ENCODE data around the gene STK11.
A peak's percentile ranks its signal among the peaks of the same experiment; 100 is the strongest.

STK11 gene

DNA sequence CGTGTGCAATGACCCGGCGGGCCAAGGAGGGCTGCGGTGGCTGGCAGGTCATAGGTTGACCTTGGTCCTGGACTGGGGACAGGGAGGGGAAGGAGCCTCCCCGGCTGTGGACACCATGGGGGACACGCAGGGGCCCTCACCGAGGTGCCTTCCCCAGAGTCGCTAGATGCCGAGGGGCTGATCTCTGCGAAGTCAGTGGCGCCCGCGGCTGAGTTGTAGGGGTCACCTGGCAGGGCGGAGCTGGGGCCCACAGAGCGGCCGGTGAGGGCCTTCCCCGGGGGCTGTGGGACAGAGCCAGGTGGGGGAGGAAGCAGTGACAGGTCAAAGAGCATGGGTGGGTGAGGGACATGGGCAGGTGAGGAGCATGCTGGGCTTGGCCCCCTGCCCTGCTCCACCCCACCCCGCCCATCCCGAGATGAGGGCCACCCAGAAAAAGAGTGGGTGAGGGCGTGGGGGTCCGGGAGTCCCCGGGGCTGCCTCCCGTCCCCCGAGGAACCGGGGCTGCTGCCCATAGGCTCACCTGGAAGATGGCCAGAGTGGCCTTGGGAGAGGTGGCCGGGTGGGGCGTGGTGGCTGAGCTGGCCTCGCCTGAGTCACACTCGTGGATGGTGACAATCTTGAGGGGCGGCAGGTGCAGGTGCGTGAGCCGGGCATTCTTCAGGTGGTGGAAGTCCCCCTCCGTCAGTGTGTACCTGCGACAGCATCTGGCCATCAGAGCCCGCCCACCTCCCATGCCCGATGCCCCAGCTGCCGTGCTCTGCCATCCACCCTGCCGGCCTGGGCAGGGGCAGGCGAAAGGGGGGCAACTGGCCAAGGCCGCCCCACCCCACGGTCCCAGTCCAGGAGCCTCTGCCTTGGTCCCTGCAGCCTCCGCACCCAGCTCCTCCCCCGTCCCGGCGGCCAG, 28.7 kb downstream of the STK11 start:
- no peak for DNase-seq

- no peak for DNase-seq
Measured at GRCh38 chr19:1234955-1235380, 29.4 kb downstream of the STK11 start.

DNA sequence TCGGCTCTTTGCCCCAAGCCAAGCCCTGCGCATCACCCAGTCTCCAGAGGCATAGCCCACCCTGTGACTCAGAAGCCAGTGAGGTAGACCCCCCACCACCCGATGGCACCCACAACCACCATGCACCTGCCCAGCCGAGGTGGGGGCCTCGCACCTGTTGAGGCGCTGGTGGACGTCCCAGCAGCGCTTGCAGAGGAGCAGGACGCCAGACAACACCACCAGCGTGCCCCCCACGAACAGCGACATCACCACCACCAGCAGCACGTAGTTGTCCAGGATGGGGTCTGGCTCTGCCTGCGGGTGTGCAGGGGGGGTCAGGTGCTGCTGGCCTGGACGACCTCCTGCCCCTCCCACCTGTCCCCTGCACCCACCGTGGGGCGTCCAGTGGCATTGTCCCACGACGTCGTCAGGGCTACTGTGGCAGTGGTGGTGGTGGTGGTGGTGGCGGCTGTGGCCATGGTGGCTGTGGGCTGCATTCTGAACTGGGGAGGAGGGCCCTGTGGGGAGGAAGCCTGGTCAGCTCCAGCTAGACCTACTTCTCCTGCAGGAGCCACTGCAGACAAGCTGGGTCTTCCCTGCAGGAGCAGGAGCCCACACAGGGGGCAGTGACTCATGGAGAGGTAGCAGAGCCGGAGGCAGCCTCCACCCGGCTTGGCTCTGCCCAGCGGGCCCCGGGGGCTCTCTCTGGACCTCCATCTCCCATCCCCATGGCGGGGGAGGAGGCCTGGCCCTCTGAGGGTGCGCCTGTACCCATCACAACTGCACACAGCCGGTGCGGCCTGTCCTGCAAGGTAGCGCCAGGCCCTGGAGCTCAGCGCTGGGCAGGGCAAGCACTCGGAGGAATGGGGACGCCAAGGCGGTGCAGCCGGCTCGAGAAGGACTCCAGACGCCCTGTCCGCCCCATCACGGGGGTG, 30.3 kb downstream of the STK11 start:
- DNase-seq, result peak in 1 of 56 donors; percentile 37

DNA sequence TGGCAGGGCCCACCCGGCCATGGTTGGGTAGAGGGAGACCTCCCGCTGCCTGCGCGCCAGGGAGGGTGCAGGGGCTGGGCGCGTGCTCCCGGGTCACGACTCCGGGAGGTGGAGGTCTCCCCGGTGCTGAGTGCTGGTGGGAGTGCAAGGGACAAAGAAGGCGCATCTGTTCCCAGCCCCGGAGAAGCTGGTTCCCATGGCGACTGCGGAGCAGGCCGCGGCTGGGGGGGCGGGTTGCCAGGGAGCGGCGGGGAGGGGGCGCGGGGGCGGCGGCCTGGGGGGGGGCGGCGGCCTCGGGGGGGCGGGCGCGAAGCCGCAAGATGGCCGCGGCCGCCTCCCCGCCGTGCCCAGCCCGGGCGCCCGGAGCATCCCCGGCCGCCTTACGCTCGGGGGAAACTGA, 31.0 kb downstream of the STK11 start:
- DNase-seq, result peak in 19 of 56 donors; percentile 18 to 51 (median 35)

DNA sequence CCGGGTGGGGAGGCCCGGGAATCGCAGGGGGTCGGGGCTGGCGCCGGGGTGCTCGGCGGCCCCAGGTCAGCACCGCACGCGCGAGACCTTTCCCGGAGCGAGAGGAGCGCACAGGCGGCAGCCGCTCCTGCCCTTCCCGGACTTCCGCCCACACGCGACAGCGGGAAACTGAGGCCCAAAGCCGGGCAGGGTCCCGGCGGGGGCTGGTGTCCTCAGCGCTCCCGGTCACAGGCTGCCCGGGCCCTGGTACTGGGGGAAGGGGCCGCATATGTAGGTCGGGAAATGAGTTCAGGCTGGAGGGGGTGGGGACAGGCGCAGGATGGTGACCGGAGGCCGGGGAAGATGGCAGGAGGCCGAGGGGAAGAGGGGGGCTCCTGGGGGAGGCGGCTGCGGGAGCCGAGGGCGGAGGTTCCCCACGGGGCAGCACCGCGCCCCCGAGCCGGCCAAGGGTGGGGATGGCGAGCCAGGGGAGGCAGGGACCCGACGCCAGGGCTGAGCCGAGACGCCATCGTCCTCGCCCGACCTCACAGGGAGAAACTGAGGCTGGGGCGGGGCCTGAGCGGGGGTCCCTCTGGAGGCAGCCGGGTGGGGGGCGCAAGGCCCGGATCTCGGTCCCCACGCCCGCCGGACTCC, 31.6 kb downstream of the STK11 start:
- peak in 22 of 56 donors; percentile 13 to 60 (median 31) for DNase-seq

DNA sequence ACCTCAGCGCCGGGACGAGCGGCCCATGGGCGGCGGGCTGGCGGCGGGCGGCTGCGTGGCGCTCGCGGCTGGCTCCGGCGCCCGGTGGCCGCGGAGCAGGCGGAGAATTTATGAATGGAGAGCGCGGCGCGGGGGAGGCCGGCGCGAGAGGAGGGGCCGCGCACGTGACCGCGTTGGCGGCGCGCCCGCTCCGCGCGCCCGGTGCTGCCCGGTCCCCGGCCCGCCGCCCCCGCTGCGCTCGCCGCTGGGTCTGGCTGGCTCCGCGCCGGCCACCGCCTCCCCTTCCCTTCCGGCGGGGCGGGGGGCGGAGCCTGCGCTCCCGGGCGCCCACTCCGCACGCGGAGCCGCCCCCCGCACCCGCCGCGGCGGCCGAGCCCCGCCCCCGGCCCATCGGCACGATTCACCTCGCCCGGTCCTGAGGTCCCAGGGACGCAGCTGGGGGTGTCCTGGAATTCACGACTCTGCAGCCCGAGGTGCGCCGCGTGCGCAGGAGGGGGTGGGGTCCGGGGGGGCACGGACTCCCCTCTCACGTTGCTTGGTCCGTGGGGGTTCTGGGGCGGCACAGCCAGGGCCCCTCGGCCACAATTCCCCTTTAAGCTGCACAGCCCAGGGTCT, 32.3 kb downstream of the STK11 start, which contains the start of gene CBARP:
Gene CBARP (minus strand): TSS at position 252 of the 615 bp plus-strand sequence. CDS start 1,905 bp downstream, outside the sequence.
- DNase-seq, result peak in 28 of 56 donors; percentile 17 to 79 (median 42)

DNA sequence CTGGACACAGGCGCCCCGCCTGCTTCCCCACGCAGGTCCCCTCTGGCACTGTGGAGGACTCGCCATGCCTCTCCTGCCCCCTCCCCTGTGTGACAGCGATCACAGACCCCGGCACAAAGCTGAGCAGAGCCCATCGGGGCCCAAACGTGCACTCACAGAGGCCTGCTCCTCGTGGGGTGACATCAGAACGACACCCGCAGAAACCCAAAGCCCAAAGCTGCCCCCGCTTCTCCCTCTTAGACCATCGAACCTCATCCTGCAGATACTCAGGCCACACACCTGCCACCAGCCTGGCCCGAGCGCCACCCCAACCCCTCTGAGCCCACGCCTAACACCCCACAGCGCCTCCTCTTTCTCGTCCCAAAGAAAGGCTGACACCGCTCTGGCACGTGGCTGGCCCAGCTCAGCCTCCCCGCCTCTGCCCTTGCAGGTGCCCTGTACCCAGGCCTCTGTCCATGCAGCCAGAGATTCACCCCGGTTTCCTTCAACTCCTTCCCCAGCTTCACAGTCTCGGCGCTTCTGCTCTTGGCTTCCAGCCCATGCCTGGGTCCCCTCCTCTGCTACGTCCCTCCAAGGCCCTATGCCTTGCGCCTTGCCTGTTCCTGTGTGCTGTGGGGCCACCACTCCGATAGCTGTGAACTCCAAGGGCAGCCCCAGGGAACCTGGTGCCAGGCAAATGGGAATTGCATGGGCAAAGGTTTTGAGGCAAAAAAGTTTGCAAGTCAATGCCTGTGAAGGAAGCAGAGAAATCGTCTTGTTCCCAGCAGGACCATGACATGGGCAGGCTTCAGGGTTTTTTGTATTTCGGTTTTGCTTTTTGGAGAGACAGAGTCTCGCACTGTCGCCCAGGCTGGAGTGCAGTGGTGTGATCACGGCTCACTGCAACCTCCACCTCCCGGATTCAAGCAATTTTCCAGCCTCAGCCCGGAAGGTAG, 33.1 kb downstream of the STK11 start:
- DNase-seq, result peak in 10 of 56 donors; percentile 14 to 53 (median 34)

DNA sequence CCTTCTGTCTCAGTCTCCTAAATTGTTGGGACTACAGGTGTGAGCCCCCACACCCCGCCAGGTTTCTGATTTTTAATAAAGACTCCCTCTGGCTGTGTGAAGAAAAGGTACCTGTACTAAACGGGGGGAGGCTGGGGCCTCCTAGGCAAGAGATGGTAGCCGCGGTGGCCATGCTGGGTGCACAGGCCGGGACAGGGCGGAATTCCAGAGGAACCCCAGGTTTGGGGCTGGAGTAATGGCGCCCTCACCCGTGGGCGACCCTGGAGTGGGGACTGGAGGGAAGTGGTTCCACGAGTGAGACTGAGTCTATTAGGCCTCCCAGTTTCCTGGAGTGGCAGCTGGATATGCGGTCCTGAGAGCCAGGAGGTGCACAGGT, 33.8 kb downstream of the STK11 start:
- DNase-seq, result peak in 1 of 56 donors; percentile 39

GRCh38 chr19:1239796-1240737, 34.5 kb downstream of the STK11 start:
- DNase-seq, result peak in 55 of 56 donors; percentile 42 to 94 (median 77)

DNA sequence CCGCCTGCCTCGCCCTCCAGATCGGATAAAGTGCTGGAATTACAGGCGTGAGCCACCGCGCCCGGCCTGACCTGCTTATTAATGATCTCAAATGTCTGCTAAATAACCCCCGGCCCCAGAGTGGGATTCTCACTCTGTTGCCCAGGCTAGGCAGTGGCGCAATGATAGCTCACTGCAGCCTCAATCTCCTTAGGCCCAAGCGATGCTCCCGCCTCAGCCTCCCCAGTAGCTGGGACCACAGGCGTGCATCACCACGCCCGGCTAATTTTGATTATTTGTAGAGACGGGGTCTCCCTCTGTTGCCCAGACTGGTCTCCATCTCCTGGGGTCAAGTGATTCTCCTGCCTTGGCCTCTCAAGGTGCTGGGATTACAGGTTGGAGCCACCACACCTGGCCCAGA, 35.3 kb downstream of the STK11 start:
- DNase-seq, result no peak

GRCh38 chr19:1241417-1242095, 36.0 kb downstream of the STK11 start, which contains the start of gene ATP5F1D:
Gene ATP5F1D, plus strand, starts transcription at chr19:1241751. Its CDS starts 100 bp downstream, at chr19:1241851.
- DNase-seq, result peak in 55 of 56 donors; percentile 62 to 95 (median 85)

DNA sequence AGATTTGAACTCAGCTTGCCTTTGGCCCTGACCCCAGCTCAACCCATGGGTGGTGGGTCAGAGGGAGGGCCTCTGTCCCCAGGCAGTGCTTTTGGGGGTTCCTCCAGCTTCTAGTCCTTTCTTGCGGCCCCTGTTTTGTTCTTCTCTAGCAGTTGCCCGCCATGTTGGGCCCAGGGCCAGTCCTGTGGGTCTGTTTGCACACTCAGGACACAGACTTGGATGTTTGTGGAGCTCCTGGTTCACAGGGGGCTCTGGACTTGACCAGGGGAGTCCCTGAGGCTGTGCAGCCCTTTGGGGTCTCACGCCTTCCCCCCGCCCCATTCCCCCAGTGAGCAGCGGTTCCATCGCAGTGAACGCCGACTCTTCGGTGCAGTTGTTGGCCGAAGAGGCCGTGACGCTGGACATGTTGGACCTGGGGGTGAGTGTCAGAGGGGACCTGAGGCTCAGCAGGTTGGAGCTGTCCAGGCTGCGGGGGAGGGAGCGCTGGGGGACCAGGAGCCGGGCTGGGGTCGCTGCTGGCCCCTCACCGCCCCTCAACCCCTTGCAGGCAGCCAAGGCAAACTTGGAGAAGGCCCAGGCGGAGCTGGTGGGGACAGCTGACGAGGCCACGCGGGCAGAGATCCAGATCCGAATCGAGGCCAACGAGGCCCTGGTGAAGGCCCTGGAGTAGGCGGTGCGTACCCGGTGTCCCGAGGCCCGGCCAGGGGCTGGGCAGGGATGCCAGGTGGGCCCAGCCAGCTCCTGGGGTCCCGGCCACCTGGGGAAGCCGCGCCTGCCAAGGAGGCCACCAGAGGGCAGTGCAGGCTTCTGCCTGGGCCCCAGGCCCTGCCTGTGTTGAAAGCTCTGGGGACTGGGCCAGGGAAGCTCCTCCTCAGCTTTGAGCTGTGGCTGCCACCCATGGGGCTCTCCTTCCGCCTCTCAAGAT, 38.5 kb downstream of the STK11 start:
- peak in 54 of 56 donors; percentile 19 to 92 (median 75) for DNase-seq

DNA sequence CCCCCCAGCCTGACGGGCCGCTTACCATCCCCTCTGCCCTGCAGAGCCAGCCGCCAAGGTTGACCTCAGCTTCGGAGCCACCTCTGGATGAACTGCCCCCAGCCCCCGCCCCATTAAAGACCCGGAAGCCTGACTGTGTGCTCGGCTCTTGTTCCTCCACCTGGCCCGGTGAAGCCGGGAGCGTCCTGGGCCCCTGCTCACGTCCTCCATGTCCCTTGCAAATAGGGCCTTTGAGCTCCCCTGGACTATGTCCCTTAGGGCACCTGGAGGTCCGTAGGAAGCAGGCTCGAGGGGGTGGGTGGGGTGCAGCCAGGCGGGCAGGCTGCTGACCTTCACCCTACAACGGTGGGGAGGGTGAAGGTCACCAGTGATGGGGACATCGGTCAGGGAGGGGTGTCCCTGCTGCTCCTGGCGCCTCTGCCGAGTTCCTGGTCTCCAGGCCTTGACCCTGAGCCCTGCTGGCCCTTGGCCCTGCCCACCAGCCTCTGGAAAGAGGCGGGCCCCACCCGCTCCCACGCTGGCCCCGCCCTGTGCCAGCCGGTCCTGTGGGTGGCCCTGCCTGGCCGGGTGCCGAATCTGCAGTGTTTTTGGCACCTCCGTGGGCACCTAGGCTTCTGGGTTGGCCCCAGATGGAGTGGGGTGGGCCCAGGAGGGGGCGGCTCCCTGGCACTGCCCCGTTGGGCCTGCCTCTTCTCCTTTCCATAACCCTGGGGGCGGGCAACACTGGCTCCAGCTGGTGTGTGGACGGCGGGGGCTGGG, 39.3 kb downstream of the STK11 start:
- DNase-seq, result peak in 16 of 56 donors; percentile 20 to 75 (median 38)

DNA sequence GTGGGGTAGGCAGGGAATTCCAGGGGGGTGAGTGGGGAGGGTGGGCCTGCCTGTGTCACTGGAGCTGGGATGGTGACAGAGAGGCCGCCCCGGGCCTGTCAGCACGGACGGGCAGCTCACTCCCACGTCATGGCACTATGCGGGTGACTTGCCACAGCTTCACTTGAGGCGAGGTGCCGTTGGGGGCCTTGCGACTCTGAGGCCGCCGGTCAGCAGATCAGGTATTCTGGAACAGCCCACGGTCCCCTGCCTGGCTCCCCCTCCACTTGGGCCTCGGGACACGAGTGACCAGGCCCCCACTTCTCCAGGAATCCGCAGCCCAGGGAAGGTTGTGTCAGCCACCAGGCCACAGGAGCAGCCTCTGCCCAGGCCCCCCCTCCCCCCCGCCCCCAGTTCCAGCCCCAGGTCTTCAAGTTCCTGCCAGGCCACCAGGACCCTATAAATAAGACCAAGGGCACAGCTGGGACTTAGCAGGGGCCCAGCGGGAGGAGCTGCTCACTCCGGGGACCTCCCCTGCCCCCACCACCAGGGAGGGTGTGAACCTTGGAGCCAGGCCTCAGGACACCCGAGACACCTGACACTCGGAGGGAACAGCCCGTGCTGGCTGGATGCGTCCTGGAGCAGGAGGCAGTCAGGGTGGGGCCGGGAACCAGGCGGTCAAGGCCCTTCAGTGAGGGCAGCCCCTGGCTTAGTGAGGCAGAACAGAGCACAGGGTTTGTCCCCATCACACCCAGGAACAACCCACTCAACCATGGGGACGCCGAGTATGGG, 40.1 kb downstream of the STK11 start:
- DNase-seq, result peak in 1 of 56 donors; percentile 57
